GM10248 (cell line): ENCODE results near the gene ZDHHC11B.
A peak's percentile ranks its signal among the peaks of the same experiment; 100 is the strongest.
"Not testable (repeated sequence)": the region's sequence is repeated elsewhere in the genome, so short reads cannot be mapped to it uniquely, and the experiment has no call there.

Experiments used
- CTCF ChIA-PET: fragments of 300-600 bp; sonication (Branson Sonifier 250); formaldehyde crosslinking; extraction: SDS; loops from one replicate; lab custom pipeline; 2021; ENCODE audit warnings: antibody characterized with exemption; lab: Yijun Ruan, JAX
- POLR2A ChIA-PET: fragments of 350-650 bp; sonication (Branson Sonifier 250); formaldehyde crosslinking; extraction: SDS; loops from one replicate; lab custom pipeline; 2020; ENCODE audit warnings: antibody characterized with exemption; lab: Yijun Ruan, JAX
- DNase-seq: peaks from one replicate; pipeline ENCODE4 v3.0.0; 2012; ENCODE audit errors: extremely low spot score
- CTCF ChIP-seq: IDR thresholded peaks from 2 replicates; pipeline ENCODE4 v1.5.1; 2012; ENCODE audit warnings: mild to moderate bottlenecking, low read depth; ENCODE audit errors: extremely low read depth, missing control alignments, control extremely low read depth

Gene ZDHHC11B

GRCh38 chr5:815449-815848 lies 30.9 kb upstream of the ZDHHC11B start:
- DNase-seq = no peak
- CTCF ChIA-PET = no interaction called here
- no peak for TF ChIP-seq CTCF
- POLR2A ChIA-PET = no interaction called here

GRCh38 chr5:813575-813974 lies 29.0 kb upstream of the ZDHHC11B start:
- POLR2A ChIA-PET, DNase-seq, CTCF ChIA-PET: not testable (repeated sequence)

- CTCF ChIA-PET, DNase-seq, POLR2A ChIA-PET: not testable (repeated sequence)
Observed at GRCh38 chr5:811384-811783, 26.9 kb upstream of the ZDHHC11B start.

- POLR2A ChIA-PET, DNase-seq, CTCF ChIA-PET: not testable (repeated sequence)
Observed at GRCh38 chr5:807719-808514, 23.4 kb upstream of the ZDHHC11B start.

GRCh38 chr5:801472-801871 lies 16.9 kb upstream of the ZDHHC11B start:
- CTCF ChIA-PET = no interaction called here
- TF ChIP-seq CTCF = no peak
- DNase-seq = no peak
- POLR2A ChIA-PET = no interaction called here

GRCh38 chr5:801055-801454 lies 16.5 kb upstream of the ZDHHC11B start:
- POLR2A ChIA-PET, CTCF ChIA-PET, DNase-seq: not testable (repeated sequence)

- DNase-seq, CTCF ChIA-PET, POLR2A ChIA-PET: not testable (repeated sequence)
Observed at GRCh38 chr5:798505-799138, 14.1 kb upstream of the ZDHHC11B start.

- DNase-seq, CTCF ChIA-PET, POLR2A ChIA-PET: not testable (repeated sequence)
Observed at GRCh38 chr5:797986-798385, 13.5 kb upstream of the ZDHHC11B start.

GRCh38 chr5:795873-796272 lies 11.3 kb upstream of the ZDHHC11B start:
- DNase-seq, POLR2A ChIA-PET, CTCF ChIA-PET: not testable (repeated sequence)

GRCh38 chr5:794948-795347 lies 10.4 kb upstream of the ZDHHC11B start:
- POLR2A ChIA-PET, DNase-seq: not testable (repeated sequence)
- CTCF ChIA-PET = interaction anchor here (1.0 kb wide), 1 partner anchor 84 kb away, joined by 3 read pairs; no protein-coding TSS in a partner anchor

- POLR2A ChIA-PET, DNase-seq, CTCF ChIA-PET: not testable (repeated sequence)
Observed at GRCh38 chr5:788703-789102, 4.2 kb upstream of the ZDHHC11B start.

GRCh38 chr5:787857-788233 lies 3.3 kb upstream of the ZDHHC11B start:
- POLR2A ChIA-PET, DNase-seq, CTCF ChIA-PET: not testable (repeated sequence)

- POLR2A ChIA-PET, CTCF ChIA-PET, DNase-seq: not testable (repeated sequence)
Observed at GRCh38 chr5:787224-787856, 2.8 kb upstream of the ZDHHC11B start.

- POLR2A ChIA-PET, CTCF ChIA-PET: not testable (repeated sequence)
- peak; percentile 7 for DNase-seq
Observed at GRCh38 chr5:785181-785705, 714 bp upstream of the ZDHHC11B start.

GRCh38 chr5:783881-784427 lies 575 bp downstream of the ZDHHC11B start:
- peak; percentile 11 for DNase-seq
- POLR2A ChIA-PET, CTCF ChIA-PET: not testable (repeated sequence)
